ENCODE data around the gene SPATS2.
A peak's percentile ranks its signal among the peaks of the same experiment; 100 is the strongest.
"Not testable (repeated sequence)": the region's sequence is repeated elsewhere in the genome, so short reads cannot be mapped to it uniquely, and the experiment has no call there.

SPATS2 gene

GRCh38 chr12:49357103-49357678 lies 10.1 kb upstream of the SPATS2 start:
- Histone ChIP-seq H3K4me1 (ENCODE audit: insufficient read depth, low read length) (no peaks in the 10 kb centered on the region), H3K36me3 (ENCODE audit: insufficient read depth, low read length) (no peaks in the 10 kb centered on the region), H3K9me3 (ENCODE audit: control insufficient read depth, insufficient read depth, low read length) (no peaks in the 10 kb centered on the region), H3K9ac (ENCODE audit: low read depth, low read length) (no peak overlapping the region)

- no peaks in the 10 kb centered on the region for H3K9me3 ChIP-seq (ENCODE audit: control insufficient read depth, insufficient read depth, low read length)
- no peaks in the 10 kb centered on the region for H3K36me3 ChIP-seq (ENCODE audit: insufficient read depth, low read length)
- no peak overlapping the region for H3K9ac ChIP-seq (ENCODE audit: low read depth, low read length)
- no peaks in the 10 kb centered on the region for H3K4me1 ChIP-seq (ENCODE audit: insufficient read depth, low read length)
These were observed 8.7 kb upstream of the SPATS2 start for GRCh38 chr12:49358483-49359141.

- Histone ChIP-seq H3K9ac (ENCODE audit: low read depth, low read length) (no peak overlapping the region), H3K36me3 (ENCODE audit: insufficient read depth, low read length) (no peaks in the 10 kb centered on the region), H3K9me3 (ENCODE audit: control insufficient read depth, insufficient read depth, low read length) (no peaks in the 10 kb centered on the region), H3K4me1 (ENCODE audit: insufficient read depth, low read length) (no peaks in the 10 kb centered on the region)
These were observed 7.6 kb upstream of the SPATS2 start for GRCh38 chr12:49359671-49360070.

DNA sequence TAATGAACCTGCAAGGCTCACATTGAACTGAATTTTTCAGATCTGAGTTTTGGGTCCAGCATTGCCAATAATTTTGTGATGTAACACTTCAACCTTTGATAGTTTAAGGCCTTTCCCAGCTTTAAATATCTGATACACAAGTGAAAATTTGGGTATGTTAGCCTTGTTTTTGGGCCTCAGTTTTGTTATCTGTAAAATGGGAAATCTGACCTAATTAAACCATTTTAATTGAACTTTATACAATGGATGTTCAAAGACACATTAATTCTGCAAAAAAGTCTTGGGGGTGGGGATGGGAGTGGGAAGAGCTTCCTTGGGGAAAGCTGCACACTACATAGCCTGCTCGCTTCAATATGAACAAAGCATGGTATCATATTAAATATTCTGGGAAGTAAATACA lies 5.2 kb upstream of the SPATS2 start:
- H3K4me1 ChIP-seq (ENCODE audit: insufficient read depth, low read length) = no peaks in the 10 kb centered on the region
- no peak overlapping the region for H3K9ac ChIP-seq (ENCODE audit: low read depth, low read length)
- no peaks in the 10 kb centered on the region for H3K36me3 ChIP-seq (ENCODE audit: insufficient read depth, low read length)
- H3K9me3 ChIP-seq (ENCODE audit: control insufficient read depth, insufficient read depth, low read length) = no peaks in the 10 kb centered on the region

GRCh38 chr12:49364989-49365388 lies 2.3 kb upstream of the SPATS2 start:
- no peaks in the 10 kb centered on the region for H3K9me3 ChIP-seq (ENCODE audit: control insufficient read depth, insufficient read depth, low read length)
- no peak overlapping the region for H3K9ac ChIP-seq (ENCODE audit: low read depth, low read length)
- H3K4me1 ChIP-seq (ENCODE audit: insufficient read depth, low read length) = peaks cover 6% of the 10 kb centered on the region; the same call in 1 of the 2 replicates
- no peaks in the 10 kb centered on the region for H3K36me3 ChIP-seq (ENCODE audit: insufficient read depth, low read length)

GRCh38 chr12:49365542-49365941 lies 1.7 kb upstream of the SPATS2 start:
- Histone ChIP-seq H3K9me3 (ENCODE audit: control insufficient read depth, insufficient read depth, low read length) (no peaks in the 10 kb centered on the region), H3K9ac (ENCODE audit: low read depth, low read length) (peak overlapping the region; percentile 89; the same call in 1 of the 2 replicates), H3K36me3 (ENCODE audit: insufficient read depth, low read length) (no peaks in the 10 kb centered on the region), H3K4me1 (ENCODE audit: insufficient read depth, low read length) (peaks cover 6% of the 10 kb centered on the region; the same call in 1 of the 2 replicates)

- Histone ChIP-seq H3K36me3 (ENCODE audit: insufficient read depth, low read length) (no peaks in the 10 kb centered on the region), H3K9ac (ENCODE audit: low read depth, low read length) (peak overlapping the region; percentile 89), H3K9me3 (ENCODE audit: control insufficient read depth, insufficient read depth, low read length) (no peaks in the 10 kb centered on the region), H3K4me1 (ENCODE audit: insufficient read depth, low read length) (peaks cover 6% of the 10 kb centered on the region; the same call in 1 of the 2 replicates)
These were observed 1.1 kb upstream of the SPATS2 start for GRCh38 chr12:49366096-49366651.

GRCh38 chr12:49366652-49367380 lies 446 bp upstream of the SPATS2 start:
- H3K9me3 ChIP-seq (ENCODE audit: control insufficient read depth, insufficient read depth, low read length) = no peaks in the 10 kb centered on the region
- peaks cover 6% of the 10 kb centered on the region; the same call in 1 of the 2 replicates for H3K4me1 ChIP-seq (ENCODE audit: insufficient read depth, low read length)
- no peaks in the 10 kb centered on the region for H3K36me3 ChIP-seq (ENCODE audit: insufficient read depth, low read length)
- peak overlapping the region; percentile 89 for H3K9ac ChIP-seq (ENCODE audit: low read depth, low read length)

- Histone ChIP-seq H3K9me3 (ENCODE audit: control insufficient read depth, insufficient read depth, low read length) (no peaks in the 10 kb centered on the region), H3K4me1 (ENCODE audit: insufficient read depth, low read length) (peaks cover 6% of the 10 kb centered on the region; the same call in 1 of the 2 replicates)
These were observed 958 bp downstream of the SPATS2 start for GRCh38 chr12:49368240-49368600.

GRCh38 chr12:49369411-49370145 lies 2.3 kb downstream of the SPATS2 start:
- Histone ChIP-seq H3K9ac (ENCODE audit: low read depth, low read length) (no peak overlapping the region), H3K9me3 (ENCODE audit: control insufficient read depth, insufficient read depth, low read length) (no peaks in the 10 kb centered on the region), H3K4me1 (ENCODE audit: insufficient read depth, low read length) (peaks cover 6% of the 10 kb centered on the region; the same call in 1 of the 2 replicates), H3K36me3 (ENCODE audit: insufficient read depth, low read length) (no peaks in the 10 kb centered on the region)

More at GRCh38 chr12:49368240-49368600, 958 bp downstream of the SPATS2 start:
- Histone ChIP-seq H3K9ac (ENCODE audit: low read depth, low read length) (peak overlapping the region; percentile 89), H3K36me3 (ENCODE audit: insufficient read depth, low read length) (no peaks in the 10 kb centered on the region)

DNA sequence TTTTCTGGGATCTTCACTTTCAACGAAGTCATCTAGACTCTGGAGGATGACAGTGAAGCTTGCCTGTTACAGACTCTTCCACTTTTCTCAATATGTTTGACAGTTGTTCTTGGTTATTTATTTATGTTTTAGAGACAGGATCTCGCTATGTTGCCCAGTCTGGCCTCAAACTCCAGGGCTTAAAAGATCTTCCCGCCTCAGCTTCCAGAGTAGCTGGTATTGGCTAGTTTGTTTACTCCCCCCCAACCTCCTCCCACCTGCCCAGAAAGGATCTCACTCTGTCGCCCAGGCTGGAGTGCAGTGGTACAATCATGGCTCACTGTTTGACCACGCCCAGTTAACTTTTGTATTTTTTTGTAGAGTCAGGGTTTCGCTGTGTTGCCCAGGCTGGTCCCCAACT lies 3.3 kb downstream of the SPATS2 start:
- peaks cover 6% of the 10 kb centered on the region; the same call in 1 of the 2 replicates for H3K4me1 ChIP-seq (ENCODE audit: insufficient read depth, low read length)
- no peaks in the 10 kb centered on the region for H3K36me3 ChIP-seq (ENCODE audit: insufficient read depth, low read length)
- no peak overlapping the region for H3K9ac ChIP-seq (ENCODE audit: low read depth, low read length)
- no peaks in the 10 kb centered on the region for H3K9me3 ChIP-seq (ENCODE audit: control insufficient read depth, insufficient read depth, low read length)

- H3K9ac ChIP-seq (ENCODE audit: low read depth, low read length) = no peak overlapping the region
- no peaks in the 10 kb centered on the region for H3K4me1 ChIP-seq (ENCODE audit: insufficient read depth, low read length)
- H3K36me3 ChIP-seq (ENCODE audit: insufficient read depth, low read length) = no peaks in the 10 kb centered on the region
- no peaks in the 10 kb centered on the region for H3K9me3 ChIP-seq (ENCODE audit: control insufficient read depth, insufficient read depth, low read length)
These were observed 8.1 kb downstream of the SPATS2 start for GRCh38 chr12:49375406-49375805.

GRCh38 chr12:49377386-49377785 lies 10.1 kb downstream of the SPATS2 start:
- no peaks in the 10 kb centered on the region for H3K36me3 ChIP-seq (ENCODE audit: insufficient read depth, low read length)
- H3K4me1 ChIP-seq (ENCODE audit: insufficient read depth, low read length) = no peaks in the 10 kb centered on the region
- H3K9ac ChIP-seq (ENCODE audit: low read depth, low read length) = no peak overlapping the region
- no peaks in the 10 kb centered on the region for H3K9me3 ChIP-seq (ENCODE audit: control insufficient read depth, insufficient read depth, low read length)

- H3K9ac ChIP-seq (ENCODE audit: low read depth, low read length); H3K4me1 ChIP-seq (ENCODE audit: insufficient read depth, low read length); H3K9me3 ChIP-seq (ENCODE audit: control insufficient read depth, insufficient read depth, low read length); H3K36me3 ChIP-seq (ENCODE audit: insufficient read depth, low read length): not testable (repeated sequence)
These were observed 12.9 kb downstream of the SPATS2 start for GRCh38 chr12:49380184-49380583.

All from ES-I3 (cell line).